OCI-LY1 (cell line): ENCODE results near the gene EEF1G.

Experiments
- H2AFZ ChIP-seq: fragments of 200-600 bp; sonication (generic), shearing (Covaris generic); 2 replicates; pipeline ENCODE4 v1.6.0; 2014; ENCODE audit warnings: antibody characterized with exemption, mild to moderate bottlenecking, low read length
- H3F3A ChIP-seq: fragments of 200-600 bp; sonication (generic), shearing (Covaris generic); 2 replicates; pipeline ENCODE4 v1.6.0; 2014; ENCODE audit warnings: mild to moderate bottlenecking, antibody characterized with exemption, low read length, moderate library complexity; ENCODE audit not compliant: insufficient read depth
- H3K27ac ChIP-seq: fragments of 200-600 bp; sonication (generic); 2 replicates; pipeline ENCODE4 v1.5.1; 2014; ENCODE audit warnings: low read length, mixed run types, mild to moderate bottlenecking, low read depth; ENCODE audit not compliant: poor library complexity, severe bottlenecking
- H3K27me3 ChIP-seq: fragments of 200-600 bp; sonication (generic); 2 replicates; pipeline ENCODE4 v1.6.0; 2014; ENCODE audit warnings: antibody characterized with exemption, mild to moderate bottlenecking, low read length, moderate library complexity; ENCODE audit not compliant: insufficient read depth
- H3K36me3 ChIP-seq: fragments of 200-600 bp; sonication (generic); 2 replicates; pipeline ENCODE4 v1.6.1; 2014; ENCODE audit warnings: mild to moderate bottlenecking, antibody characterized with exemption, low read length, moderate library complexity, mixed read lengths; ENCODE audit not compliant: insufficient read depth
- H3K4me1 ChIP-seq: fragments of 200-600 bp; sonication (generic); 2 replicates; pipeline ENCODE4 v1.5.1; 2014; ENCODE audit warnings: mild to moderate bottlenecking, low read length, moderate library complexity; ENCODE audit not compliant: insufficient read depth, severe bottlenecking
- H3K4me2 ChIP-seq: fragments of 200-600 bp; sonication (generic), shearing (Covaris generic); 2 replicates; pipeline ENCODE4 v1.6.1; 2014; ENCODE audit warnings: low read length
- H3K4me3 ChIP-seq: fragments of 200-600 bp; sonication (generic); 2 replicates; pipeline ENCODE4 v1.5.1; 2014; ENCODE audit warnings: low read length, low read depth, mild to moderate bottlenecking, mixed read lengths; ENCODE audit not compliant: poor library complexity, severe bottlenecking
- H3K79me2 ChIP-seq: fragments of 200-600 bp; shearing (Covaris generic); 2 replicates; pipeline ENCODE4 v1.6.1; 2016; ENCODE audit warnings: mixed run types, low read length, mixed read lengths; ENCODE audit not compliant: insufficient read depth
- H3K9ac ChIP-seq: fragments of 200-600 bp; sonication (generic), shearing (Covaris generic); 2 replicates; pipeline ENCODE4 v1.6.1; 2014; ENCODE audit warnings: mild to moderate bottlenecking, low read length, mixed read lengths
- H3K9me2 ChIP-seq: fragments of 200-600 bp; sonication (generic), shearing (Covaris generic); 2 replicates; pipeline ENCODE4 v1.6.1; 2014; ENCODE audit warnings: low read depth, mild to moderate bottlenecking, low read length, mixed read lengths
- H3K9me3 ChIP-seq: fragments of 200-600 bp; shearing (Covaris generic); 2 replicates; pipeline ENCODE4 v1.6.1; 2014; ENCODE audit warnings: low read length, mixed read lengths
- H4K20me1 ChIP-seq: fragments of 200-600 bp; sonication (generic), shearing (Covaris generic); 2 replicates; pipeline ENCODE4 v1.6.0; 2016; ENCODE audit warnings: mild to moderate bottlenecking, low read length; ENCODE audit not compliant: insufficient read depth
- EZH2 ChIP-seq: fragments of 200-600 bp; sonication (generic), shearing (Covaris generic); IDR thresholded peaks from 2 replicates; pipeline ENCODE4 v1.8.0; 2017; ENCODE audit warnings: borderline replicate concordance, mixed run types, mild to moderate bottlenecking, antibody characterized with exemption, low read length, moderate library complexity, mixed read lengths
- TF ChIP-seq, protein P1 (sequence below): fragments of 200-600 bp; sonication (generic), shearing (Covaris generic); IDR thresholded peaks from 2 replicates; pipeline ENCODE4 v1.5.1; 2017; ENCODE audit warnings: mild to moderate bottlenecking, antibody characterized with exemption, low read length, moderate library complexity, mixed read lengths

EEF1G gene

DNA sequence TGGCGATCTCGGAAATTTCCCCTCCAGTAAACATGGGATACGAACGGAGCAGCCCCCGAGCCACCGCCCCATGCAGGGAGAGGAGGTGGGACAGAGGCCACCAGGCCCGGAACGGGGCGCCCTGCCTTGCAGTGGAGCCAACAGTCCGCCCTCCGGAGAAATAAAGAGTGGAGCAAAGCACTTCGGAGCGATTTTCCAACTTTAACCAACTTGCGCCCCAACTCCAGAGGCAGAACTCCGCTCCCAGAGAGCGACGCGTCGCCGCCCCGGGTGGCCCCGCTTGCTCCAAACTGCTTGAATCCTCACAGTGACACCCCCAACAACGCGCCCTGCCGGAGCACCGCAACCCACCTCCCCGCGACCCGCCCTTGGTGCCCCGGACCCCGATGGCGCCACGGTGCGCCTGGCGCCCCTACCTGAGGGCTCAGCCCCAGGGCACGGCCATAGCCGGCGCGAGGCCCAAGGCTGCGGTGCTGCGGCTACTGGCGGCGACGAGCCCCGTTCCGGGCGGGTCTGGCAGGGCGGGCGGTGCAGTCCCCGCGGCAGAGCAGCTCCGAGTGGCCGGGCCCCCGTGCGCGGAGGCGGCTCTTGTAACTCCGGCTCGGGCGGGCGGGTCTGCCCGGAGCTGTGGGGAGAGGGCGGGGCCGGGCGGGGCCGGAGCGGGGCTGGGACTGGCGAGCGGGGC is 27.3 kb downstream of the EEF1G start, which contains the start of gene AHNAK:
Gene AHNAK, minus strand, starts transcription at position 563 of the 685 bp plus-strand sequence. CDS start 10,708 bp downstream, outside the sequence.
- Histone ChIP-seq H3K4me3 (no peak within 1 kb of the TSS), H3K36me3 (no peaks in the 10 kb centered on the region), H3K9ac (no peak within 1 kb of the TSS), H3K9me2 (no peaks in the 10 kb centered on the region), H3K4me2 (peak within 1 kb of the TSS; percentile 33; the same call in 1 of the 2 replicates), H3K27me3 (peaks cover 4% of the 10 kb centered on the region), H3K4me1 (peaks cover 21% of the 10 kb centered on the region), H2AFZ (no peak within 1 kb of the TSS), H3K27ac (no peak within 1 kb of the TSS), H3F3A (no peaks in the 10 kb centered on the region), H4K20me1 (no peaks in the 10 kb centered on the region), H3K79me2 (no peaks in the 10 kb centered on the region), H3K9me3 (no peaks in the 10 kb centered on the region)
- no peak for TF ChIP-seq EZH2
- TF ChIP-seq, protein P1, sequence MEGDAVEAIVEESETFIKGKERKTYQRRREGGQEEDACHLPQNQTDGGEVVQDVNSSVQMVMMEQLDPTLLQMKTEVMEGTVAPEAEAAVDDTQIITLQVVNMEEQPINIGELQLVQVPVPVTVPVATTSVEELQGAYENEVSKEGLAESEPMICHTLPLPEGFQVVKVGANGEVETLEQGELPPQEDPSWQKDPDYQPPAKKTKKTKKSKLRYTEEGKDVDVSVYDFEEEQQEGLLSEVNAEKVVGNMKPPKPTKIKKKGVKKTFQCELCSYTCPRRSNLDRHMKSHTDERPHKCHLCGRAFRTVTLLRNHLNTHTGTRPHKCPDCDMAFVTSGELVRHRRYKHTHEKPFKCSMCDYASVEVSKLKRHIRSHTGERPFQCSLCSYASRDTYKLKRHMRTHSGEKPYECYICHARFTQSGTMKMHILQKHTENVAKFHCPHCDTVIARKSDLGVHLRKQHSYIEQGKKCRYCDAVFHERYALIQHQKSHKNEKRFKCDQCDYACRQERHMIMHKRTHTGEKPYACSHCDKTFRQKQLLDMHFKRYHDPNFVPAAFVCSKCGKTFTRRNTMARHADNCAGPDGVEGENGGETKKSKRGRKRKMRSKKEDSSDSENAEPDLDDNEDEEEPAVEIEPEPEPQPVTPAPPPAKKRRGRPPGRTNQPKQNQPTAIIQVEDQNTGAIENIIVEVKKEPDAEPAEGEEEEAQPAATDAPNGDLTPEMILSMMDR: no peak

DNA sequence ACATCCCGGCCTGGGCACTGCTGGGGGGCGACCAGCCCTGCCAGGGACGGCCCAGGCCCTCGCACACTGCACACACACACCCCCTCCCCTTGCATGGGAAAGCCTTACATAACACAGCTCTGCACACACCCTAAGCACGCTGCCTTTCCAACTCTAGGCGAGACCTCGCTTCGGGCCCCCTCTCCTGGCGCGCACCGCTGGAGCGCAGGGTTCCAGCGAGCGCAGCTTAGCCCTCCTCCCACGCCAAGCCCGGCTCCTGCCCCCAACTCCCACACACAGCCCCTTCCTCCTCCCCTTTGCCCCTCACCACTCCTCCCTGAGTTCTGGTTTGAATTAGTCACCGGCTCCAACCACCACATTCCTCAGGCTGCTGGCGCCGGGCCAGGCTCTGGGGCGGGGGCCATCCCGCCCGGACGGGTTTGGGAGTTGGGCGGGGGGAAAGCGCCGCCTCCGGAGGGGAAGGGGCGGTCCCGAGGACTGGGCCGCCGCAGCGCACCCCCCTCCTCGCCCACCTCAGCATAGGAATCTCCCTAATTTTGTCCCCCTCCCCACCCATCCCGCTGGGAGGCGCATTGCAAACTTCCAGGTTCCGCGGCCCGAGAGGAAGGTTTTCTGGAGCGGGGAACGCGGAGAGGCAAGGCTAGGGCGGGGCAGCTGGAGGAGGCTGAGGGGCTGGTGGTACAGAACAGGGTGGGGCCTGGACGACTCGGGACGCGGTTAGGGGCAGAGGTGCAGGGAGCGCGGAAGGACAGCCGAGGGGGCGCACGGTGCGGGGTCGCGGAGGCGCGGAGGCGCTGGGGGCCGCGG is 28.1 kb downstream of the EEF1G start:
- Histone ChIP-seq H3K27me3 (no peaks in the 10 kb centered on the region; the same call in none of the 2 replicates), H3K4me3 (no peak overlapping the region)

DNA sequence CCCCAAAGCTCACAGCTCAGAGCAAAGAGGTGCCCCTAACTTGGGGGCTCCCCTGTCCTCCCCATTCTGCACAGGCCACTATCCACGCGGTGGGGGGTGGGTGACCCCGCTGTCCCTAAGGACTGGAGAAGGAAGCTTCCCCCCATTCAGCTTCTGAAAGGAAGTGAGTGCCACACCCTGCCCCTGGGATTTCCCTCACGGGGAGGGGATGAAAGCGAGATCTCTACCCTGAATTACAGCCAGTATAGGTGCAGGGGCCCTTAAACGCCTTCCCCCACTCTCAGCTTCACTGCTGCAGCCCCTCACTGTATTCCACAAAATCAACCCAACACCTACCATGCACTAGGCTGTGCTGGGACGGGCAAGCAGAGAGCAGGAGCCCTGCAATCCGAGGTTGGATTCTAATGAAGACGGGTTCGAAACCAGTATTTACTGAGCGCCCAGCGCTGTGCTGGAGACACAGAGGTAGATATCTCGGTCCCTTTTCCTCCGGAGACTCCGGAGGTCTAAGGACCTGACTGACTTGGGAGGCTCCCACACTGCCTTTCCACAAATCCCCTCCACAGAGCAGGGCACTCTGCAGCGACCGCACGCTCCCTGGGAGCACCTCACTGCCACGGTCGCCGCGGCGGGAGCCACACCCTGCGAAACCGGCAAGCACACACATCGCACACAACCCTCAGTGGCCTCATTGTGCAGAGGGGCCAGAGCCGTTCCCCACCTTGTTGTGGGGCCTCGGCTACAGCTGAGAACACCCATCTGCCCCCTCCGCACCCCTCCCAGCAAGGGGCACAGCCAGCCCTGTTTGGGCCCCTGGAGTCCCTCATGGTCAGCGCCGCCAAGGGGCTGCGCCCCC is 28.9 kb downstream of the EEF1G start:
- Histone ChIP-seq H3K4me3 (no peak overlapping the region), H3F3A (no peaks in the 10 kb centered on the region)

More for the DNA sequence above, 28.1 kb downstream of the EEF1G start:
- Histone ChIP-seq H3F3A (no peaks in the 10 kb centered on the region), H3K9ac (no peak overlapping the region), H3K36me3 (no peaks in the 10 kb centered on the region), H3K4me1 (peaks cover 27% of the 10 kb centered on the region), H3K4me2 (no peak overlapping the region; the same call in 1 of the 2 replicates), H4K20me1 (no peaks in the 10 kb centered on the region), H3K9me2 (no peaks in the 10 kb centered on the region), H3K79me2 (no peaks in the 10 kb centered on the region), H3K27ac (no peak overlapping the region), H3K9me3 (no peaks in the 10 kb centered on the region), H2AFZ (no peak overlapping the region)
- TF ChIP-seq, protein P1: no peak
- TF ChIP-seq EZH2: no peak

More for the DNA sequence above, 28.9 kb downstream of the EEF1G start:
- Histone ChIP-seq H3K9me3 (no peaks in the 10 kb centered on the region), H3K27ac (no peak overlapping the region), H3K9me2 (no peaks in the 10 kb centered on the region), H3K27me3 (no peaks in the 10 kb centered on the region; the same call in 1 of the 2 replicates), H2AFZ (no peak overlapping the region), H3K4me2 (no peak overlapping the region), H4K20me1 (no peaks in the 10 kb centered on the region), H3K79me2 (no peaks in the 10 kb centered on the region), H3K36me3 (no peaks in the 10 kb centered on the region), H3K9ac (no peak overlapping the region), H3K4me1 (peaks cover 30% of the 10 kb centered on the region)
- no peak for TF ChIP-seq EZH2
- TF ChIP-seq, protein P1: no peak
